GM23338 (cell line): ENCODE data around the gene RANBP6. TPM values are rescaled to one million over a fixed set of nuclear protein-coding genes. Genes with fewer than 3 reads are reported as not detected.

Source experiments
- ATAC-seq: fragments of 200-7000 bp; cut with Tn5 transposase; 3 replicates; pipeline ENCODE4 v1.9.1; 2020
- DNase-seq: peaks from one replicate; pipeline ENCODE4 v3.0.0-alpha.2; 2015; ENCODE audit warnings: low spot score
- H2AFZ ChIP-seq: fragments of 200-600 bp; sonication (generic); 2 replicates; pipeline ENCODE4 v1.8.0; 2016; ENCODE audit warnings: antibody characterized with exemption, mild to moderate bottlenecking, moderate library complexity
- H3F3A ChIP-seq: fragments of 200-600 bp; sonication (generic); replicated peaks from 2 replicates; pipeline ENCODE4 v1.8.0; 2017; ENCODE audit warnings: antibody characterized with exemption, mixed run types, low read depth
- H3K27ac ChIP-seq: fragments of 200-600 bp; sonication (generic); 2 replicates; pipeline ENCODE4 v1.6.1; 2016; ENCODE audit warnings: low read depth
- H3K27me3 ChIP-seq: fragments of 200-600 bp; sonication (generic); 2 replicates; pipeline ENCODE4 v1.8.0; 2016; ENCODE audit warnings: mild to moderate bottlenecking, mixed run types, moderate library complexity; ENCODE audit not compliant: insufficient read depth
- H3K36me3 ChIP-seq: fragments of 200-600 bp; sonication (generic); 2 replicates; pipeline ENCODE4 v1.8.0; 2016; ENCODE audit warnings: mild to moderate bottlenecking; ENCODE audit not compliant: insufficient read depth
- H3K4me1 ChIP-seq: fragments of 200-600 bp; sonication (generic); 2 replicates; pipeline ENCODE4 v1.8.0; 2016; ENCODE audit warnings: mild to moderate bottlenecking, moderate library complexity; ENCODE audit not compliant: insufficient read depth
- H3K4me2 ChIP-seq: fragments of 200-600 bp; sonication (generic); 2 replicates; pipeline ENCODE4 v1.7.1; 2017; ENCODE audit warnings: mixed run types
- H3K4me3 ChIP-seq: fragments of 200-600 bp; sonication (generic); 2 replicates; pipeline ENCODE4 v1.6.1; 2016; ENCODE audit warnings: mixed run types
- H3K79me2 ChIP-seq: fragments of 200-600 bp; sonication (generic); replicated peaks from 2 replicates; pipeline ENCODE4 v1.8.0; 2017; ENCODE audit warnings: mild to moderate bottlenecking; ENCODE audit not compliant: insufficient read depth
- H3K9me2 ChIP-seq: fragments of 200-600 bp; sonication (generic); 2 replicates; pipeline ENCODE4 v1.8.0; 2017; ENCODE audit not compliant: insufficient read depth
- H4K20me1 ChIP-seq: fragments of 200-600 bp; sonication (generic); replicated peaks from 2 replicates; pipeline ENCODE4 v1.8.0; 2017; ENCODE audit warnings: mild to moderate bottlenecking; ENCODE audit not compliant: insufficient read depth
- H3K27ac Mint-ChIP-seq: 2 replicates; pipeline ENCODE4 v1.8.0; 2020; ENCODE audit warnings: inconsistent platforms, mild to moderate bottlenecking, moderate library complexity, mixed read lengths
- H3K27me3 Mint-ChIP-seq: 3 replicates; pipeline ENCODE4 v1.8.0; 2022; ENCODE audit warnings: low read depth, mild to moderate bottlenecking, moderate library complexity, mixed read lengths, inconsistent platforms; ENCODE audit not compliant: insufficient read depth, poor library complexity
- H3K36me3 Mint-ChIP-seq: 3 replicates; pipeline ENCODE4 v1.8.0; 2021; ENCODE audit warnings: low read depth, mild to moderate bottlenecking, inconsistent platforms, moderate library complexity, mixed read lengths
- H3K4me1 Mint-ChIP-seq: 3 replicates; pipeline ENCODE4 v1.8.0; 2020; ENCODE audit warnings: mild to moderate bottlenecking, inconsistent platforms, mixed read lengths
- H3K4me3 Mint-ChIP-seq: 3 replicates; pipeline ENCODE4 v1.8.0; 2021; ENCODE audit warnings: moderate library complexity, mild to moderate bottlenecking, inconsistent platforms, mixed read lengths
- H3K9me3 Mint-ChIP-seq: 3 replicates; pipeline ENCODE4 v1.8.0; 2020; ENCODE audit warnings: moderate library complexity, mild to moderate bottlenecking, inconsistent platforms, mixed read lengths
- CREB1 ChIP-seq: fragments of 250-450 bp; sonication (Bioruptor Pico); IDR thresholded peaks from 2 replicates; pipeline ENCODE4 v1.5.0; 2020; ENCODE audit warnings: low read depth, mild to moderate bottlenecking, moderate library complexity
- EZH2 ChIP-seq: fragments of 200-600 bp; sonication (generic); IDR thresholded peaks from one replicate; pipeline ENCODE4 v1.8.0; 2017; ENCODE audit warnings: antibody characterized with exemption, mild to moderate bottlenecking, low read depth; ENCODE audit not compliant: unreplicated experiment
- EZH2phosphoT487 ChIP-seq: fragments of 200-600 bp; sonication (generic); IDR thresholded peaks from one replicate; pipeline ENCODE4 v1.8.1; 2018; ENCODE audit warnings: antibody characterized with exemption; ENCODE audit not compliant: unreplicated experiment
- NANOG ChIP-seq: IDR thresholded peaks from 2 replicates; pipeline ENCODE4 v1.6.1; 2016; ENCODE audit warnings: antibody characterized with exemption, borderline replicate concordance
- STAT1 ChIP-seq: IDR thresholded peaks from one replicate; pipeline ENCODE4 v1.6.1; 2016; ENCODE audit warnings: antibody characterized with exemption; ENCODE audit not compliant: unreplicated experiment
- ZNF331 ChIP-seq: fragments of 250-450 bp; sonication (Bioruptor Pico); IDR thresholded peaks from 2 replicates; pipeline ENCODE4 v1.5.0; 2020; ENCODE audit warnings: low read depth, mild to moderate bottlenecking, moderate library complexity
- polyA plus RNA-seq: library from polyadenylated mRNA; unstranded; fragments of >200 nt; fragmentation: Nextera tagmentation; extraction: Ambion mirVana; gene quantifications from 2 replicates; pipeline ENCODE4 v1.2.1, GENCODE V29; 2016
- total RNA-seq: library from RNA; depleted of rRNA; stranded (reverse); fragments of >200 nt; shearing (Covaris generic); gene quantifications from 2 replicates; pipeline ENCODE4 v1.2.3, GENCODE V29; 2014
- TF ChIP-seq, protein P1 (sequence below): IDR thresholded peaks from one replicate; pipeline ENCODE4 v1.6.1; 2018; ENCODE audit warnings: antibody characterized with exemption; ENCODE audit not compliant: unreplicated experiment
- TF ChIP-seq, protein P2 (sequence below): IDR thresholded peaks from 2 replicates; pipeline ENCODE4 v1.6.1; 2016; ENCODE audit warnings: antibody characterized with exemption

RANBP6 gene
- total and polyA plus RNA-seq, 2 experiments from 2014 or later = 9.4 to 26.4 TPM

DNA sequence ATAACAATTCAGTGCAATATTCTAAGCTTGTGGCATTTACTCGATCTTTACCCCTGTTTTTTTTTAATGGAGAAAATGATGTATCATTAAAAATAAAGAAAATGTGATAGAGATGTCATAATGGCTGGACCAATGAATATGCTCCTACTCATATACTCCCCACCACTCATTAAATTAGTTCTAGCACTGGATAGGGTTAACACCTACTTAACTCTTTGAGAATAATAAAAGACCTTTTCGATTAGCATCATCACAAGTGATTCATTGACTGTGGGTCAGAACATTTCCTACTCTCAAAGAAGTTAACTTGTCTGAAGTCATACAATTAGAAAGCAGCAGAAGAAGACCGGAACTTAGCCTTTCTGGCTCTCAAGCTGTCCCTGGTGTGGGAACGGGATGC lies 31.6 kb upstream of the RANBP6 start (continued):
- TF ChIP-seq NANOG (no peak), ZNF331 (CRISPR knock-in tag) (no peak), CREB1 (CRISPR knock-in tag) (no peak)

DNA sequence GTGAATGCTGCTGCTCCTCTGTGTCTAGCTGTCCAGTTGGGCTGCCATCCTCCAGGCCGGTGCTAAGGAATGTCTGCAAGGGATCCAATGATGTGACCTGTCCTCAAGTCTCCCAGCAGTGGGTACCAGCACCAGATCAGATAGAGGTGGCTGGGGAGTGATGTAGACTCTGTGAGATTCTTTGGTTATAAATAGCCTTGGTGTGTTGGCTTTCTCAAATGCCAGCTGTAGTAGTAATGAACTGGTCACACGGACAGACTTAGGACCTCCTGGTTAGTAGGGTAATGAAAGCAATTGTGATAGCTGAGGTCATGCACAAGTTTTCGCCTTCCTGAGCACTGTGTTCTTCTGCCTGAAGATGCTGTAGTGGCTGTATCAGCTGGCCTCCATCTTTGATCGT lies 29.9 kb upstream of the RANBP6 start:
- Mint-ChIP-seq H3K27ac (no peak overlapping the region), H3K9me3 (no peaks in the 10 kb centered on the region), H3K4me3 (no peak overlapping the region), H3K27me3 (peaks cover 2% of the 10 kb centered on the region), H3K36me3 (no peaks in the 10 kb centered on the region), H3K4me1 (no peaks in the 10 kb centered on the region; the same call in 2 of the 3 replicates)
- ATAC-seq (no peak), DNase-seq (no peak)
- no peak overlapping the region for H3K4me2 ChIP-seq
- no peaks in the 10 kb centered on the region for H3K36me3 ChIP-seq
- H2AFZ ChIP-seq = no peak overlapping the region
- no peaks in the 10 kb centered on the region for H4K20me1 ChIP-seq
- no peaks in the 10 kb centered on the region for H3K27me3 ChIP-seq
- no peak overlapping the region for H3K4me3 ChIP-seq
- H3K9me2 ChIP-seq = peaks cover 5% of the 10 kb centered on the region; the same call in 1 of the 2 replicates
- no peaks in the 10 kb centered on the region for H3K79me2 ChIP-seq
- no peak overlapping the region for H3K27ac ChIP-seq
- TF ChIP-seq, protein P1, sequence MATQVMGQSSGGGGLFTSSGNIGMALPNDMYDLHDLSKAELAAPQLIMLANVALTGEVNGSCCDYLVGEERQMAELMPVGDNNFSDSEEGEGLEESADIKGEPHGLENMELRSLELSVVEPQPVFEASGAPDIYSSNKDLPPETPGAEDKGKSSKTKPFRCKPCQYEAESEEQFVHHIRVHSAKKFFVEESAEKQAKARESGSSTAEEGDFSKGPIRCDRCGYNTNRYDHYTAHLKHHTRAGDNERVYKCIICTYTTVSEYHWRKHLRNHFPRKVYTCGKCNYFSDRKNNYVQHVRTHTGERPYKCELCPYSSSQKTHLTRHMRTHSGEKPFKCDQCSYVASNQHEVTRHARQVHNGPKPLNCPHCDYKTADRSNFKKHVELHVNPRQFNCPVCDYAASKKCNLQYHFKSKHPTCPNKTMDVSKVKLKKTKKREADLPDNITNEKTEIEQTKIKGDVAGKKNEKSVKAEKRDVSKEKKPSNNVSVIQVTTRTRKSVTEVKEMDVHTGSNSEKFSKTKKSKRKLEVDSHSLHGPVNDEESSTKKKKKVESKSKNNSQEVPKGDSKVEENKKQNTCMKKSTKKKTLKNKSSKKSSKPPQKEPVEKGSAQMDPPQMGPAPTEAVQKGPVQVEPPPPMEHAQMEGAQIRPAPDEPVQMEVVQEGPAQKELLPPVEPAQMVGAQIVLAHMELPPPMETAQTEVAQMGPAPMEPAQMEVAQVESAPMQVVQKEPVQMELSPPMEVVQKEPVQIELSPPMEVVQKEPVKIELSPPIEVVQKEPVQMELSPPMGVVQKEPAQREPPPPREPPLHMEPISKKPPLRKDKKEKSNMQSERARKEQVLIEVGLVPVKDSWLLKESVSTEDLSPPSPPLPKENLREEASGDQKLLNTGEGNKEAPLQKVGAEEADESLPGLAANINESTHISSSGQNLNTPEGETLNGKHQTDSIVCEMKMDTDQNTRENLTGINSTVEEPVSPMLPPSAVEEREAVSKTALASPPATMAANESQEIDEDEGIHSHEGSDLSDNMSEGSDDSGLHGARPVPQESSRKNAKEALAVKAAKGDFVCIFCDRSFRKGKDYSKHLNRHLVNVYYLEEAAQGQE = no peak
- TF ChIP-seq, protein P2, sequence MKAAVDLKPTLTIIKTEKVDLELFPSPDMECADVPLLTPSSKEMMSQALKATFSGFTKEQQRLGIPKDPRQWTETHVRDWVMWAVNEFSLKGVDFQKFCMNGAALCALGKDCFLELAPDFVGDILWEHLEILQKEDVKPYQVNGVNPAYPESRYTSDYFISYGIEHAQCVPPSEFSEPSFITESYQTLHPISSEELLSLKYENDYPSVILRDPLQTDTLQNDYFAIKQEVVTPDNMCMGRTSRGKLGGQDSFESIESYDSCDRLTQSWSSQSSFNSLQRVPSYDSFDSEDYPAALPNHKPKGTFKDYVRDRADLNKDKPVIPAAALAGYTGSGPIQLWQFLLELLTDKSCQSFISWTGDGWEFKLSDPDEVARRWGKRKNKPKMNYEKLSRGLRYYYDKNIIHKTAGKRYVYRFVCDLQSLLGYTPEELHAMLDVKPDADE = no peak
- TF ChIP-seq EZH2phosphoT487 (no peak), EZH2 (no peak), STAT1 (no peak)
- H3F3A ChIP-seq = no peaks in the 10 kb centered on the region
- H3K4me1 ChIP-seq = no peaks in the 10 kb centered on the region

DNA sequence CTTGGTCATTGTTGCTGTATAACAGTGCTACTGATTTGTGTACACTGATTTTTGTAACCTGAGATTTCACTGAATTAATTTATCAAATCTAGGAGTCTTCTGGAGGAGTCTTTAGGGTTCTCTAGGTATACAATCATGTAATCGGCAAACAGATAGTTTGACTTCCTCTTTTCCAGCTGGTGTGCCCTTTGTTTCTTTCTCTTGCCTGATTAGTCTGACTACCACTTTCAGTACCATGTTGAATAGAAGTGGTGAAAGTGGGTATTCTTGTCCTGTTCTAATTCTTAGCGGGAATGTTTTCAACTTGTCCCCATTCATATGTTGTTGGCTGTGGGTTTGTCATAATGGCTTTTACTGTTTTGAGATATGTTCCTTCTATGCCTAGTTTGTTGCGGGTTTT lies 24.7 kb upstream of the RANBP6 start:
- ATAC-seq = no peak
- no peaks in the 10 kb centered on the region for H3K36me3 ChIP-seq
- H3K4me3 Mint-ChIP-seq = no peak overlapping the region
- no peak overlapping the region for H3K4me2 ChIP-seq
- no peaks in the 10 kb centered on the region; the same call in 2 of the 3 replicates for H3K4me1 Mint-ChIP-seq
- H3K79me2 ChIP-seq = no peaks in the 10 kb centered on the region
- H3K36me3 Mint-ChIP-seq = no peaks in the 10 kb centered on the region
- no peak overlapping the region for H3K27ac Mint-ChIP-seq
- H3K27me3 ChIP-seq = no peaks in the 10 kb centered on the region
- no peak overlapping the region for H2AFZ ChIP-seq
- H3K4me1 ChIP-seq = no peaks in the 10 kb centered on the region
- no peak for DNase-seq
- no peak overlapping the region for H3K27ac ChIP-seq
- H3K4me3 ChIP-seq = no peak overlapping the region
- peaks cover 2% of the 10 kb centered on the region for H3K27me3 Mint-ChIP-seq
- no peaks in the 10 kb centered on the region for H4K20me1 ChIP-seq
- H3K9me2 ChIP-seq = no peaks in the 10 kb centered on the region
- no peaks in the 10 kb centered on the region for H3K9me3 Mint-ChIP-seq
- H3F3A ChIP-seq = no peaks in the 10 kb centered on the region
- TF ChIP-seq, protein P2 = no peak
- TF ChIP-seq STAT1 = no peak
- no peak for TF ChIP-seq CREB1 (CRISPR knock-in tag)
